Activated T-cell treated with anti-CD3 and anti-CD28 coated beads, Interleukin-2, amount 50 U/mL, for 48 hours (primary cell): Measurements from ENCODE around the gene PRXL2A.
"Not testable (repeated sequence)": the region's sequence is repeated elsewhere in the genome, so short reads cannot be mapped to it uniquely, and the experiment has no call there.

Source experiments
- DNase-seq, 2 experiments: peaks; one replicate each; pipeline ENCODE4 v3.0.0-alpha.2; 2020

PRXL2A gene

GRCh38 chr10:80411681-80412220 is 3.4 kb downstream of the PRXL2A start:
- no peak for DNase-seq

- peak; percentile 22 to 27 for DNase-seq
Measured at GRCh38 chr10:80412486-80412885, 4.1 kb downstream of the PRXL2A start.

- peak in 1 of 2 experiments; percentile 20 for DNase-seq
Measured at GRCh38 chr10:80413271-80413996, 5.1 kb downstream of the PRXL2A start.

GRCh38 chr10:80414142-80414895 is 6.0 kb downstream of the PRXL2A start:
- no peak for DNase-seq

GRCh38 chr10:80415734-80416478 is 7.6 kb downstream of the PRXL2A start:
- no peak for DNase-seq

- DNase-seq, result no peak
Measured at GRCh38 chr10:80416479-80417098, 8.2 kb downstream of the PRXL2A start.

- DNase-seq, result not testable (repeated sequence)
Measured at GRCh38 chr10:80417256-80417655, 8.9 kb downstream of the PRXL2A start.

GRCh38 chr10:80421050-80421706 is 12.8 kb downstream of the PRXL2A start:
- no peak for DNase-seq

GRCh38 chr10:80421707-80422536 is 13.6 kb downstream of the PRXL2A start:
- no peak for DNase-seq

- no peak for DNase-seq
Measured at GRCh38 chr10:80425901-80426300, 17.6 kb downstream of the PRXL2A start.

- no peak for DNase-seq
Measured at GRCh38 chr10:80427541-80427940, 19.2 kb downstream of the PRXL2A start.

- DNase-seq, result no peak
Measured at GRCh38 chr10:80429521-80429973, 21.2 kb downstream of the PRXL2A start.

GRCh38 chr10:80433134-80433533 is 24.8 kb downstream of the PRXL2A start:
- DNase-seq, result no peak

- no peak for DNase-seq
Measured at GRCh38 chr10:80436446-80437098, 28.2 kb downstream of the PRXL2A start.

- DNase-seq, result no peak
Measured at GRCh38 chr10:80437227-80437626, 28.9 kb downstream of the PRXL2A start.

- no peak for DNase-seq
Measured at GRCh38 chr10:80441831-80442230, 33.5 kb downstream of the PRXL2A start.

GRCh38 chr10:80442879-80443278 is 34.5 kb downstream of the PRXL2A start:
- DNase-seq, result no peak

GRCh38 chr10:80443531-80443974 is 35.2 kb downstream of the PRXL2A start:
- peak in 1 of 2 experiments; percentile 36 for DNase-seq

- peak in 1 of 2 experiments; percentile 29 for DNase-seq
Measured at GRCh38 chr10:80444124-80444523, 35.8 kb downstream of the PRXL2A start.

- peak in 1 of 2 experiments; percentile 62 for DNase-seq
Measured at GRCh38 chr10:80444646-80445319, 36.4 kb downstream of the PRXL2A start.
